Activated T-helper 2 cell treated with anti-CD3 and anti-CD28 coated beads, Interferon-gamma antibody, Interleukin-2, Interleukin-4, amounts not matched to agents 10 μg/mL and 5 μg/mL and 100 μg/mL, durations not matched to agents 14 hours and 24 hours and 36 hours (primary cell): ENCODE data around the gene ARHGAP24. TPM values are rescaled to one million over a fixed set of nuclear protein-coding genes. Genes with fewer than 3 reads are reported as not detected.
"Not testable (repeated sequence)": the region's sequence is repeated elsewhere in the genome, so short reads cannot be mapped to it uniquely, and the experiment has no call there.

Experiments
- DNase-seq: peaks from one replicate; pipeline ENCODE4 v3.0.0; 2021; ENCODE audit warnings: low spot score
- H3K27ac Mint-ChIP-seq: one replicate; pipeline ENCODE4 v1.8.0; 2021; ENCODE audit warnings: mixed read lengths
- H3K27me3 Mint-ChIP-seq: one replicate; pipeline ENCODE4 v1.8.0; 2021; ENCODE audit warnings: low read depth, mixed read lengths
- H3K36me3 Mint-ChIP-seq: one replicate; pipeline ENCODE4 v1.8.0; 2021; ENCODE audit warnings: low read depth, mixed read lengths
- H3K4me1 Mint-ChIP-seq: one replicate; pipeline ENCODE4 v1.8.0; 2021; ENCODE audit warnings: low read depth, mixed read lengths
- H3K4me3 Mint-ChIP-seq: one replicate; pipeline ENCODE4 v1.8.0; 2021; ENCODE audit warnings: low read depth, mild to moderate bottlenecking, moderate library complexity, mixed read lengths
- H3K9me3 Mint-ChIP-seq: one replicate; pipeline ENCODE4 v1.8.0; 2021; ENCODE audit warnings: mixed read lengths
- intact Hi-C: fragments of 100-400 bp; cut with micrococcal nuclease; formaldehyde crosslinking; loops from one replicate; pipeline ENCODE4 v1.15.1; 2023
- total RNA-seq: library from RNA; stranded (reverse); gene quantifications from 2 replicates; pipeline ENCODE4 v1.2.3, GENCODE V29; 2022

Gene ARHGAP24
- total RNA-seq, 1 donor from 2014 or later: not detected

DNA sequence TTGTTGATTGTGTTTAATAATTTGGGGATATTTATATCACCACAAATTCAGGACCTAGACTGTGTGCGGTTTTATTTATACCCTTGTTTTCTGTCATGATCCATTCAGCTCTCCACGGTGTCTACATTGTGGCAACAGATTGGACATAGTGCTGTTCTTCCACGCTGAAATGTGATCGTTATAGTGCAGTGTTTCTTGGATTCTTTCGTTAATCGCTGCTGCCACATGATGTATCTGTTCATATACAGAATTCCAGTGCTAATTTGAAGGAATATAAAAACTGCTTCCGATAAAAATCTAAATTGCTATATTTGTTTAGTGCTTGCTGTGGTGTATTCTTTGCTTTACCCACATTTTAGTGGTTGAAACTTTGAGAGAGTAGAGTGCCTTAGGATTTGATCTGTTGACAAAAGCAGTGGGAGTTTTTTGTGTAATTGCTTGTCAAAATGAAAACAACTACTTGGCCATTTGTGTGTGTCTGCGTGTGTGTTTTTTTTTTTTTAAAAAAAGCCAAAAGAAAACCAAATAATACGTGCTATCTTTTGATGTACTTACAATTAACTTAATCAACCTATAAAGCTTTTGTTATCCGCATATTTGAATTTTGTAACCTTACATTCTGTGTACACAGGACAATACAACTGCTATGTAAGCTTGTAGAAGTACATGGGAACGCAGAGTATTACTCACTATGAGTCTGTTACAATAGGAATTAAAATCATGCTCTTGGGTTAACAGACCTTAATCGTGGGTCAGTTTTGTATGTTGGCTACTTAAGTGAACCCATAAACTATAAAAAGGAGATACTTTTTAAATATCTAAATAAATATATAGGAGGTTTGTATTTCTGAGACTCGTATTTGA lies 353.3 kb downstream of the ARHGAP24 start:
- H3K27ac Mint-ChIP-seq: no peak overlapping the region
- H3K27me3 Mint-ChIP-seq: no peaks in the 10 kb centered on the region
- no peaks in the 10 kb centered on the region for H3K36me3 Mint-ChIP-seq
- DNase-seq: no peak
- H3K4me3 Mint-ChIP-seq: no peak overlapping the region
- intact Hi-C loops: no loop called here
- peaks cover 3% of the 10 kb centered on the region for H3K4me1 Mint-ChIP-seq
- no peaks in the 10 kb centered on the region for H3K9me3 Mint-ChIP-seq

DNA sequence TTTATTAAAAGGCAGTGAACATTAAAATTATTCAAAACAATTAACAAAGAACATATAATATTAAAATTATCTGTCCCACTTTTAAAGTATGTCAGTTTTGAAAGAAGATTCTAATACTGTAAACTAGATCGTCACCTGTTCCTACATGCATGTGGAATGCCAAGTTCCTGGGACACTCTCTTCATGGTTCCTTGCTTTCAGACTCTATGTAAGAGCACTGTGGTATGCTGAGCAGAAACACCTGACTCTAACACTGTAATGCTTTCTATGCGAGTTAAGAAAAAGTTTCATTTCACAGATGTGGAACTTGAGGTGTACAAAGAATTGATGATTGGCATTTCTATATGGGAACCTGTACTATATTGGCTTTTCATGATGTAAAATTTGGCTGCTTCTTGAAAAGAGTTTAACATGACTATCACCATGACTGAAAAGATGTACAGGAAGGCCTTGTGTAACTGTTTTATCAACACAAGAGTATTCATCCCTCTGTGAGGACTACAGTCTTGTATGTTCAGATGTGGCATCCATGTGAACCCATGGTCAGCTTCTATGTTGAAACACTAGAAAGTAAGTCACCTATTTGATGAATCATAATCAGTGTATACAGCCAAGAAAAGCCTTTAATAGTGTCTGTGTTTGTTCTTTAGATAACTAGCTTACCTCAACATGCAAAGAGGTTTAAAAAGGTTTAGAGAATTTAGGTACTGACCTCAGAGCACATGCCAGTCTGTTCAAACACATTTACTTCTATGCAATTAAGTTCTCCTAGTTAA lies 354.5 kb downstream of the ARHGAP24 start:
- Mint-ChIP-seq H3K36me3 (no peaks in the 10 kb centered on the region), H3K27ac (no peak overlapping the region), H3K27me3 (no peaks in the 10 kb centered on the region), H3K4me1 (peaks cover 3% of the 10 kb centered on the region), H3K4me3 (no peak overlapping the region), H3K9me3 (no peaks in the 10 kb centered on the region)
- intact Hi-C loops: no loop called here
- DNase-seq: no peak

DNA sequence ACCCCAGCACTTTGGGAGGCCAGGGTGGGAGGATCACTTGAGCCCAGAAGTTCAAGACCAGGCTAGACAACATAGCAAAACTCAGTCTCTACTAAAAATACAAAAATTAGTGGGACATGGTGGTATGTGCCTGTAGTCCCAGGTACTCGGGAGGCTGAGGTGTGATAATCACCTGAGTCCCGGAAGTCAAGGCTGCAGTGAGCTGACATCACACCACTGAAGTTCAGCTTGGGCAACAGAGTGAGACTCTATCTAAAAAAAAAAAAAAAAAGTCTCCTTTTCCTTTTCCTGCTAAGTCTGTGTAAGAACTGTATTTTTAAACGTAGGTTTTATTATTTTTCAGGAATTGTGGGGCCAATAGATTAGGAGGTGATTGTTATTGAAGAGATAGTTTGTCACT lies 356.7 kb downstream of the ARHGAP24 start:
- H3K27ac Mint-ChIP-seq: no peak overlapping the region
- H3K4me1 Mint-ChIP-seq: no peaks in the 10 kb centered on the region
- no peaks in the 10 kb centered on the region for H3K36me3 Mint-ChIP-seq

DNA sequence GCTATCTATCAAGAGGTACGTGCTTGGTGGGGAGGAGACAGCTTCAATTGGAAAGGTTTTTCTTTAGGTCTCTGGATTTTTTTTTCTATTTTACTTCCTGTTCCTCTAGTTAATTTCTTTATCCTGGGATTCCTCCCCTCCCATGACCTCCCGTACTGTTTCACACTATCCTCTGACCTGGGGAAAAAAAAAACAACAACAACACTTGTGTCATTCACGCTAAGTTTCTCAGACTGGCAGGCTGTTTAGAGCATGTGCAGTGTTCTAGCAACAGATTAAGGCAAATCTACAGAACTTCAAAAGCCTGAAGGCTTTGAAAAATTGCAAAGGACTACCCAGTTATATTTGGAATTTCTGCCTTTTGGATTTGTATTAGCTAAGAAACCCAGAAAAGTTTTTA lies 358.4 kb downstream of the ARHGAP24 start:
- Mint-ChIP-seq H3K9me3 (no peaks in the 10 kb centered on the region), H3K27ac (no peak overlapping the region), H3K36me3 (no peaks in the 10 kb centered on the region), H3K4me3 (no peak overlapping the region), H3K27me3 (no peaks in the 10 kb centered on the region), H3K4me1 (no peaks in the 10 kb centered on the region)
- intact Hi-C loops: no loop called here
- no peak for DNase-seq

More for the DNA sequence above, 356.7 kb downstream of the ARHGAP24 start:
- Mint-ChIP-seq H3K9me3 (no peaks in the 10 kb centered on the region), H3K27me3 (no peaks in the 10 kb centered on the region), H3K4me3 (no peak overlapping the region)
- intact Hi-C loops: no loop called here
- no peak for DNase-seq

DNA sequence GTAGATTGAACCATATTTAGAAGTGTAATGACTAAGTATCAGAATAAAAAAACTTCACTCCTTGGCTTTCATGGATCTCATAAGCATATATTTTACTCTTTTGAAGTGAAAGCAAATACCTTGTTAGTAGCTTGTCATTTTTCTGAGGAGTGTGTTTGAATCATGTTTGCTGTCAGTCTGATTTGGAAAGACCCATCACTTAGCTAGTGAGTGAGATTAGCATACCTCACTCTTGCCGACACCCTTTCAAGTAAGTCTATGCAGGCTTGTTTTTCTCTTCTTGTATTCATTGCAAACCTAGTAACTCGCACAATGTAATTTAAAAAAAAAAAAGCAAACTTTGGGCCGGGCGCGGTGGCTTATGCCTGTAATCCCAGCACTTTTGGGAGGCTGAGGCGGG lies 360.0 kb downstream of the ARHGAP24 start:
- H3K4me1 Mint-ChIP-seq: no peaks in the 10 kb centered on the region
- intact Hi-C loops: no loop called here

DNA sequence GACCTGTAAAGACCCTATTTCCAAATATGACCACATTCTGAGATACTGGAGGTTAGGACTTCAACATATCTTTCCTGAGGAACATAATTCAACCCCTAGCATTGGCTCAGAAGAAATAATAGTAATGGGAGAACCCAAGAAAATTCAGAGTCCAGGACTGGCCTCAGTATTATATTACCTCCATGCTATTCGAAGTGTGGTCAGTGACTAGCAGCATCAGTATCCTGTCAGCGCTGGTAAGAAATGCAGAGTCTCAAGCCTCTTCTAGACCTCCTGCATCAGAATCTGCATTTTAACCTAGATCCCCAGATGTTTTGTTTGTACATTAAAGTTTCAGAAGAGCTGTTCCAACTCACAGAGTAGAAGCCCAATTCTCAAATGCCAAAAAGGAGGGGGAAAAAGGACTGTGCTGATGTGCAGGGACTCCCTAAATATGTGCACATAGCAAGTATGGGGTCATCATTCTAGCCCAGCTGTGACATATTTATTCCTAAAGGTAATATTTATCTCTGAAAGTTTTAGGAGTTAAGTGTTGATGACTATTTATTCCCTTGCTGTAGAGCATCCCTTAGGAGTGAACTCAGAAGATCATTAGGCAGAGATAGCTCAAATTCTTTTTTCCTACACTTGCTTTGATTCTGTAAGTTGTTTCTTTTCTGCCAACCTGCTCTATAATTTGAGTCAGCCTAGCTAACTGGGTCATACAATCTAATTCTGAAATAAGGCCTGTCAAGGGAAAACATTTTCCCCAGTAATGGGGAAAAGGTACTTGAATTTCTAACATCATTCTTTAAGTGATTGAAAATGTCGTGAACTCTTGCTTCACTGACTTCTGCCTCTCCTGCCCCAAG lies 361.9 kb downstream of the ARHGAP24 start:
- Mint-ChIP-seq H3K27ac (no peak overlapping the region), H3K9me3 (no peaks in the 10 kb centered on the region), H3K4me1 (no peaks in the 10 kb centered on the region), H3K36me3 (no peaks in the 10 kb centered on the region), H3K4me3 (no peak overlapping the region), H3K27me3 (no peaks in the 10 kb centered on the region)
- intact Hi-C loops: no loop called here
- DNase-seq: no peak

More for the DNA sequence above, 360.0 kb downstream of the ARHGAP24 start:
- H3K27me3 Mint-ChIP-seq: no peaks in the 10 kb centered on the region
- H3K36me3 Mint-ChIP-seq: no peaks in the 10 kb centered on the region
- H3K9me3 Mint-ChIP-seq: no peaks in the 10 kb centered on the region
- no peak overlapping the region for H3K27ac Mint-ChIP-seq
- DNase-seq: no peak
- no peak overlapping the region for H3K4me3 Mint-ChIP-seq

DNA sequence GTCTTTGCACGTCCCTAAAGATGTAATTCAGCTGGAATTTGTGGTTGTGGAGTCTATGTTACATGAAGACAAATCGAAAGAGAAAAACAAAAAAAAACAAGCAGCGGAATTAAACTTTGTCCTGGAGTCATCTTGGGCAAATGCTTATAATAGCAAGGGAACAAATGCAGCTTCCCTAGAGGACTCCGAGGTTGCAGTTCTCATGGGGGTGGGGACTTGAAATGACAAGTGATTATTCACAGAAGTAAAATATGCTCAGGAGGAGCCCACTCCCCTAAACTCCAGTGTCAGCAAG lies 362.4 kb downstream of the ARHGAP24 start:
- intact Hi-C loops: no loop called here
- Mint-ChIP-seq H3K4me3 (no peak overlapping the region), H3K4me1 (no peaks in the 10 kb centered on the region), H3K27me3 (no peaks in the 10 kb centered on the region), H3K36me3 (no peaks in the 10 kb centered on the region), H3K9me3 (no peaks in the 10 kb centered on the region), H3K27ac (no peak overlapping the region)
- no peak for DNase-seq

DNA sequence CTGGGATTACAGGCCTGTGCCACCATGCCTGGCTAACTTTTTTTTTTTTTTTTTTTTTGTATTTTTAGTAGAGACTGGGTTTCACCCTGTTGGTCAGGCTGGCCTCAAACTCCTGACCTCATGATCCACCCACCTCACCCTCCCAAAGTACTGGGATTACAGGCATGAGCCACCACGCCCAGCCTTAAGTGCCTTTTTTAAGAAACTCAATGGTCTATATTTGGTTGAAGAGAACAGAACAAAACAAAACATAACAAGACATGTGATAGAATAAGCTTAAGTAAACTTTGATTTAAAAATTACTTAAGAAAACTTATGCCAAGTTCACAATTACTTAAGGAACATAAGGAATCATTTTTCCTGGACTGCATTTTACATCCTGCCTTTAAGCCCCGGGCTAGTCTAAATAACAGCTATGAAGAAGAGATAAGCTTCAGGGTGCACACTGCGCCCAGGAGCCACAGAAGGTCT lies 365.1 kb downstream of the ARHGAP24 start:
- intact Hi-C loops, H3K27me3 Mint-ChIP-seq, H3K36me3 Mint-ChIP-seq: not testable (repeated sequence)

DNA sequence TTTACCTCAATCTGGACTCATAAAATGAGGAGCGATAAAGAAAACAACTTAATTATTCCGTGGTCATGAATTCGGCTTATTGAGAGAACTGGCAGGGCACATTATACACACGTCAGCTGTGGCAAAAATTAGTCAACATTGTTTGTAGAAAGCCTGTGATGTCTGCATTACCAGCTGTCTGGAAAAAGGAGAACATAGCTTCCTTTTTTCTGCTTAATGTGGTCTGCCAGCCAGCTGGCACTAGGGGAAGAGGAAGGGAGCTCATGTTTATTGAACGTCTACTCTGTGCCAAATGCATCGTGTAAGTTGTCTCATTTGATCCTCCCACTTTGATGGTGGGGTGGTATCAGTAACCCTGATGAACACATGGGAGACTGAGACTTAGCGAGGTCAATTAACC lies 367.6 kb downstream of the ARHGAP24 start:
- Mint-ChIP-seq H3K9me3 (no peaks in the 10 kb centered on the region), H3K4me1 (no peaks in the 10 kb centered on the region), H3K27me3 (no peaks in the 10 kb centered on the region), H3K36me3 (no peaks in the 10 kb centered on the region), H3K4me3 (no peak overlapping the region), H3K27ac (no peak overlapping the region)
- intact Hi-C loops: no loop called here
- no peak for DNase-seq

More for the DNA sequence above, 365.1 kb downstream of the ARHGAP24 start:
- H3K4me1 Mint-ChIP-seq, H3K27ac Mint-ChIP-seq, DNase-seq, H3K9me3 Mint-ChIP-seq, H3K4me3 Mint-ChIP-seq: not testable (repeated sequence)

DNA sequence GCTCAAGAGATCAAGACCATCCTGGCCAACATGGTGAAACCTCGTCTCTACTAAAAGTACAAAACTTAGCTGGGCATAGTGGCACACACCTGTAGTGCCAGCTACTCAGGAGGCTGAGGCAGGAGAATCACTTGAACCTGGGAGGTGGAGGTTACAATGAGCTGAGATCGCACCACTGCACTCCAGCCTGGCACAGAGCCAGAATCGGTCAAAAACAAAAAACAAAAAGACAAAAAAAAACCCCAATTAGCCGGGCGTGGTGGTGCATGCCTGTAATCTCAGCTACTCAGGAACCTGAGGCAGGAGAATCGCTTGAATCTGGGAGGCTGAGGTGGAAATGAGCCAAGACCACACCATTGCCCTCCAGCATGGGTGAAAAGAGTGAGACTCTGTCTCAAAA lies 378.8 kb downstream of the ARHGAP24 start:
- H3K27ac Mint-ChIP-seq, H3K36me3 Mint-ChIP-seq, H3K4me1 Mint-ChIP-seq, H3K4me3 Mint-ChIP-seq, DNase-seq, intact Hi-C loops, H3K9me3 Mint-ChIP-seq, H3K27me3 Mint-ChIP-seq: not testable (repeated sequence)

DNA sequence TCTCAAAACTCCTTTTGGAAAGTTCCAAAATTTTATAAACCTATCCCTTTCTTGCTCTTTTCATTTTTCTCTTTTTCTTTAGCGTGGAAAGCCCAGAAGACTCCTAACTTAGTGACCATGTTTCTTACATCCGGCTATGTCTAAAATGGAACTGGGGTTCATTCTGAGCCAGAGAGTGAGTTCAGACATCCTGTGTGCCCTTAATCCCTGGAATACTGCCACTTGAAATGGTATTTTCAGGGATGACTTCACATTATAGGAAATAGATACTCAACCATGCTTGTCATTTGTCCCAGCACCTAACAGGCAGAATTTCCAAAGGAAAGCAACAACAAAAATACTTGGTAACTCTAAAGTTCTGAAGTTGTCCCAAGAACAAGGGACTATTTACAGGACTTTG lies 379.6 kb downstream of the ARHGAP24 start:
- Mint-ChIP-seq H3K27ac (no peak overlapping the region), H3K9me3 (peaks cover 9% of the 10 kb centered on the region), H3K27me3 (no peaks in the 10 kb centered on the region), H3K4me1 (no peaks in the 10 kb centered on the region), H3K36me3 (no peaks in the 10 kb centered on the region), H3K4me3 (no peak overlapping the region)
- no peak for DNase-seq
- intact Hi-C loops: no loop called here

DNA sequence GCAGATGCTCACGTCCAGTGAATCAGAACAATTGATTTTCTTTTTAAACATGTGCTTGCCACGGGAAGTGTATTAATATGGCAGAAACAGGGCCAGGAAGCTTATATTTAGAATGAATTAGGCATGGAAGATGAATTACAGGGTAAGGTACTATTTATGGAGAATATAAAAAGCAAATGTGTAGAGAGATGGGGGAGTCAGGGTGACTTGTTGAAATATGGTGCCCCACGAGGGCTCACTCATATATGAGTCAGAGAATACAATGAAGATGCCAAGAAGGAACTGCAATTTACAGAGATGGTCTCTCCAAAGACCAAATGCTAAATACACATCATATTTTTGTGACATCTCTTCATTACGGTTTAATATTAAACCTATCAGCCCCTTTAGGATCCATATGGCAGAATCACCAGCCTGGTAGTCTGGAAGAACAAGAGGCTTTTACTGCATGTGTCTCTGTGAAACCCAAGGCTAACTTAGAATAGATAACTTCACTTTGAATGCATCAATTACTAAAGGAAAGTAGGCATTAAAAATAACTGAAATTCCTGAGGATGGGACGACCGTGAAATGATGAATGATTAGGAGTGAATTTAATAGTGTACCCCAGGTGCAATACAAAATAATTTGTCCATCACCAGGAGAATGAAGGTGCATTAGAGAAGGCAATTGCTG lies 385.3 kb downstream of the ARHGAP24 start:
- Mint-ChIP-seq H3K36me3 (no peaks in the 10 kb centered on the region), H3K9me3 (no peaks in the 10 kb centered on the region), H3K4me1 (no peaks in the 10 kb centered on the region), H3K27ac (no peak overlapping the region), H3K4me3 (no peak overlapping the region), H3K27me3 (no peaks in the 10 kb centered on the region)
- intact Hi-C loops: no loop called here
- DNase-seq: no peak
